ENCODE measurements around the gene AKAP13.

The AKAP13 gene

DNA sequence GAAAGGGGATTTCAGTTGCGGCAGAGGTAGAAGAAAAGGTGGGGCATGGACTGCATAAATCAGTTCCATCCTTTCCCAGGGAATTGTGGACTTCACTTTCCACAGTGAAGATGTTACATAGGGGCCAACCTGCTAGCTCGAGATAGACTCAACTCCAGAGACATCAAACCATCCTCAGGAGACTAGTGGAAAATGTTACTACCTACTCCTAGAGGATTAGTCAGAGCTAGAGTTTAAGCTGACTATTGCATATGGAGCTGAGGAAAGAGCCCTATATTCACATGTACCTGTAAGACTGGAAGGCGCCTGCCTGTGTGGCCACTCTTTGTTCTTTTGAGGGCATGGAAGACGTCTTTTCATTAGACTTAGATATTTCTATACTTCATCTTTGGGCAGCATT is 345.2 kb downstream of the AKAP13 start:
- H3K4me3 ChIP-seq (ENCODE audit: low read length) = no peak overlapping the region
- TF ChIP-seq, protein P1, sequence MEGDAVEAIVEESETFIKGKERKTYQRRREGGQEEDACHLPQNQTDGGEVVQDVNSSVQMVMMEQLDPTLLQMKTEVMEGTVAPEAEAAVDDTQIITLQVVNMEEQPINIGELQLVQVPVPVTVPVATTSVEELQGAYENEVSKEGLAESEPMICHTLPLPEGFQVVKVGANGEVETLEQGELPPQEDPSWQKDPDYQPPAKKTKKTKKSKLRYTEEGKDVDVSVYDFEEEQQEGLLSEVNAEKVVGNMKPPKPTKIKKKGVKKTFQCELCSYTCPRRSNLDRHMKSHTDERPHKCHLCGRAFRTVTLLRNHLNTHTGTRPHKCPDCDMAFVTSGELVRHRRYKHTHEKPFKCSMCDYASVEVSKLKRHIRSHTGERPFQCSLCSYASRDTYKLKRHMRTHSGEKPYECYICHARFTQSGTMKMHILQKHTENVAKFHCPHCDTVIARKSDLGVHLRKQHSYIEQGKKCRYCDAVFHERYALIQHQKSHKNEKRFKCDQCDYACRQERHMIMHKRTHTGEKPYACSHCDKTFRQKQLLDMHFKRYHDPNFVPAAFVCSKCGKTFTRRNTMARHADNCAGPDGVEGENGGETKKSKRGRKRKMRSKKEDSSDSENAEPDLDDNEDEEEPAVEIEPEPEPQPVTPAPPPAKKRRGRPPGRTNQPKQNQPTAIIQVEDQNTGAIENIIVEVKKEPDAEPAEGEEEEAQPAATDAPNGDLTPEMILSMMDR (conservative IDR thresholded peaks at IDR 0.05; ENCODE audit: low read length) = no peak
- no peak for DNase-seq (ENCODE audit: low read depth)

DNA sequence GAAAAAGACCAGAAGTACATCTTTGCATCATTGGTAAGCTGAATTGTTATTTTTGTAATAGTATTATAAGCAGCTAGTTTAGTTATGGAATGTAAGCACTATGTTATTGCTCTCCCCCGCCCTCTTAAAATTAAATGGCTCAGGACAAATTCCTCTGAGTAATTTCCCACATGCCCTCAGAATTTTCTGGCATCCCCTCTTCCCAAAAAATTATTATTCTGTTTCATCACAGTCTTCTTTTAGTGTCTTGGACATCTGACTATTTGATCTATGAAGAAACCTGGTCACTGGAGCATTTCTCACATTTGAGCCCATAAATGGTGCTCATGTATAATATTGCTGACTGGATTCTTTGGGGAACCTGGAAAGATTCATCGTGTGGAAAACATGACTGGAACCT is 346.1 kb downstream of the AKAP13 start:
- TF ChIP-seq, protein P1 (conservative IDR thresholded peaks at IDR 0.05; ENCODE audit: low read length) = no peak
- DNase-seq (ENCODE audit: low read depth) = peak; percentile 82
- H3K4me3 ChIP-seq (ENCODE audit: low read length) = no peak overlapping the region

DNA sequence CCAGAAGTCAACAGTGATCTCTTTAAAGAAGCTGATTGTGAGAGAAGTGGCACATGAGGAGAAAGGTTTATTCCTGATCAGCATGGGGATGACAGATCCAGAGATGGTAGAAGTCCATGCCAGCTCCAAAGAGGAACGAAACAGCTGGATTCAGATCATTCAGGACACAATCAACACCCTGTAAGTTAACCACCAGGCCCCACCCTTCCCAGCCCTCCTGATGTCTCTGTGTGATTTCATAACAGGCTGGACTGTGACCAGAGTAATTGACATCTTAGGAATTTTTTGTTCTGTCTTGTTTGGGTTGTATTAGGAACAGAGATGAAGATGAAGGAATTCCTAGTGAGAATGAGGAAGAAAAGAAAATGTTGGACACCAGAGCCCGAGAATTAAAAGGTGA is 346.7 kb downstream of the AKAP13 start:
- H3K4me3 ChIP-seq (ENCODE audit: low read length) = no peak overlapping the region
- peak; percentile 86 for DNase-seq (ENCODE audit: low read depth)
- TF ChIP-seq, protein P1 (conservative IDR thresholded peaks at IDR 0.05; ENCODE audit: low read length) = no peak

DNA sequence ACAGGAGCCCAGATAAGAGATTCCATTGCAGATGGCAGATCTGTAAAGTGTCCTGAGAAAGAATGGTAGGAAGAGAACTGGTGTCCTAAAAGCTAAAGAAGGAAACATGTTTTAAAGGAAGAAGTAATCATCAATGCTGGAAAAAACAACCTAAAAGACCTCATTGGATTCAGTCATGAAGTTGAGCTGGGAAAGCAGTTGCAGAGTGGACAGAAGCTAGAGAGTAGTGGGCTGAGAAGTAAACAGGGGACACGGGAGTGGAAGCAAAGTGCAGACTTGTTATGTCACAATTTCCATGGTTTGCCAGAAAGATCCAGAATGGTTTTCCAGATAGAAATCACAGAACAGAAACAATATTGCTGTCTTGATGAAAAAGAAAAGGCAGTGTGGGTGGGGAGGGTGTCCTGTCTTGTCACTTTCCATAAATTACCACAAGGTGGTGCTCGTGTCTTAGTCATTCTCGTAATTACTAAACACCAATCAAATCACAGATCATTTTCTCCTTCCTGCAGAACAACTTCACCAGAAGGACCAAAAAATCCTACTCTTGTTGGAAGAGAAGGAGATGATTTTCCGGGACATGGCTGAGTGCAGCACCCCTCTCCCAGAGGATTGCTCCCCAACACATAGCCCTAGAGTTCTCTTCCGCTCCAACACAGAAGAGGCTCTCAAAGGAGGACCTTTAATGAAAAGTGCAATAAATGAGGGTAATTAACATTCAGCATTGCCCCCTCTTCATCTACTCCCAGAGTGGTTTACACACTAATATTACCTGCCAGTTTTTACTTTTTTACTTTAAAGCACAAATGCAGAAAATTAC is 349.8 kb downstream of the AKAP13 start:
- TF ChIP-seq, protein P1 (conservative IDR thresholded peaks at IDR 0.05; ENCODE audit: low read length) = peak; percentile 82
- DNase-seq (ENCODE audit: low read depth) = peak; percentile 69
- no peak overlapping the region for H3K4me3 ChIP-seq (ENCODE audit: low read length)

DNA sequence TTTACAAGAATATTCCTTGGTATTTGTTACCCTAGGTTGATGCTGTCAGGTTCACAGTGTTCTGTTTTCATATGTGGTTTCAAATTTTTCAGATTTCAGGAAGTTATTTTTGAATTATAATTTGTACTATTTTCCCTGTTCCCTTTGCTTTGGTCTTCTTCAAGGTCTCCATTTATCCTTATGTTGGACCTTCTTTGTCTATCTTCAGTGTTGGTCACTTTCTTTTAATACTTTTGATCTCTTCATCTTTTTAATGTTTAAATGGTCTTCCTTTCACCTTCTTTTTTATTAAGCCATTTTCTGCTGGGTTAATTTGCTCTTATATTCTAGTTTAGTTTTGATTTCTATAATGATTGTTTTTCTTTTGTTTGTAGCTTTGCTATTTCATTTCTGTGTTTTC is 353.0 kb downstream of the AKAP13 start:
- TF ChIP-seq, protein P1 (conservative IDR thresholded peaks at IDR 0.05; ENCODE audit: low read length) = no peak
- no peak for DNase-seq (ENCODE audit: low read depth)
- no peak overlapping the region for H3K4me3 ChIP-seq (ENCODE audit: low read length)

DNA sequence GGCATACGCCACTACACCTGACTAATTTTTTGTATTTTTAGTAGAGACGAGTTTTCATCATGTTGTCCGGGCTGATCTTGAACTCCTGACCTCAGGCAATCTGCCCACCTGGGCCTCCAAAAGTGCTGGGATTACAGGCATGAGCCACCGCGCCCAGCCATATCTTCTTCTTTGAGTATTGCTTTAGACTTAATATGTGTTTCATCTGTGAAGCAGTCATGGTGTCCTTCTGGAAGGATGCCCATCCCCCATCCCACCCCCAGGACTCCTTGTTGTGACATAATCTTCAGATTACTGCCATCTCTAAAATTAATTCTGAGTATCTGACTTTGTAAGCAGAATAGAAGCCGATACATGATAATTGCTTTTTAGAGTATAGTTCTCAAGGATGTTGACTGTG is 356.7 kb downstream of the AKAP13 start:
- TF ChIP-seq, protein P1 (conservative IDR thresholded peaks at IDR 0.05; ENCODE audit: low read length) = no peak
- DNase-seq (ENCODE audit: low read depth) = no peak

DNA sequence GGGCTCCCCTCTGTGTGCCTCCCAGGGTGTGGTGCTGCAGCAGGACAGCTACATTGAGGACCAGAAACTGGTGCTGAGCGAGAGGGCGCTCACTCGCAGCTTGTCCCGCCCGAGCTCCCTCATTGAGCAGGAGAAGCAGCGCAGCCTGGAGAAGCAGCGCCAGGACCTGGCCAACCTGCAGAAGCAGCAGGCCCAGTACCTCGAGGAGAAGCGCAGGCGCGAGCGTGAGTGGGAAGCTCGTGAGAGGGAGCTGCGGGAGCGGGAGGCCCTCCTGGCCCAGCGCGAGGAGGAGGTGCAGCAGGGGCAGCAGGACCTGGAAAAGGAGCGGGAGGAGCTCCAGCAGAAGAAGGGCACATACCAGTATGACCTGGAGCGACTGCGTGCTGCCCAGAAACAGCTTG is 360.6 kb downstream of the AKAP13 start:
- TF ChIP-seq, protein P1 (conservative IDR thresholded peaks at IDR 0.05; ENCODE audit: low read length) = no peak
- no peak overlapping the region for H3K4me3 ChIP-seq (ENCODE audit: low read length)

More for the DNA sequence above, 356.7 kb downstream of the AKAP13 start:
- no peak overlapping the region for H3K4me3 ChIP-seq (ENCODE audit: low read length)

More for the DNA sequence above, 360.6 kb downstream of the AKAP13 start:
- no peak for DNase-seq (ENCODE audit: low read depth)

Measured in AG10803 (cell line).